Hepatocyte (in vitro differentiated cells): Measurements from ENCODE around the gene TAX1BP3.

Source experiments
- CTCF ChIP-seq: fragments of 200-600 bp; sonication (generic); IDR thresholded peaks from 2 replicates; pipeline ENCODE4 v1.5.1; 2016; ENCODE audit warnings: antibody characterized with exemption, mild to moderate bottlenecking; ENCODE audit not compliant: poor library complexity
- EZH2phosphoT487 ChIP-seq: fragments of 200-600 bp; sonication (generic); IDR thresholded peaks from one replicate; pipeline ENCODE4 v1.6.1; 2018; ENCODE audit warnings: antibody characterized with exemption, mild to moderate bottlenecking, low read depth, moderate library complexity; ENCODE audit not compliant: unreplicated experiment, severe bottlenecking

GRCh38 chr17:3636908-3637373 lies 31.4 kb downstream of the TAX1BP3 start:
- TF ChIP-seq EZH2phosphoT487, result no peak
- TF ChIP-seq CTCF, result no peak
